Measurements from ENCODE around the gene DCAF5.
"Not testable (repeated sequence)": the region's sequence is repeated elsewhere in the genome, so short reads cannot be mapped to it uniquely, and the experiment has no call there.

The DCAF5 gene

DNA sequence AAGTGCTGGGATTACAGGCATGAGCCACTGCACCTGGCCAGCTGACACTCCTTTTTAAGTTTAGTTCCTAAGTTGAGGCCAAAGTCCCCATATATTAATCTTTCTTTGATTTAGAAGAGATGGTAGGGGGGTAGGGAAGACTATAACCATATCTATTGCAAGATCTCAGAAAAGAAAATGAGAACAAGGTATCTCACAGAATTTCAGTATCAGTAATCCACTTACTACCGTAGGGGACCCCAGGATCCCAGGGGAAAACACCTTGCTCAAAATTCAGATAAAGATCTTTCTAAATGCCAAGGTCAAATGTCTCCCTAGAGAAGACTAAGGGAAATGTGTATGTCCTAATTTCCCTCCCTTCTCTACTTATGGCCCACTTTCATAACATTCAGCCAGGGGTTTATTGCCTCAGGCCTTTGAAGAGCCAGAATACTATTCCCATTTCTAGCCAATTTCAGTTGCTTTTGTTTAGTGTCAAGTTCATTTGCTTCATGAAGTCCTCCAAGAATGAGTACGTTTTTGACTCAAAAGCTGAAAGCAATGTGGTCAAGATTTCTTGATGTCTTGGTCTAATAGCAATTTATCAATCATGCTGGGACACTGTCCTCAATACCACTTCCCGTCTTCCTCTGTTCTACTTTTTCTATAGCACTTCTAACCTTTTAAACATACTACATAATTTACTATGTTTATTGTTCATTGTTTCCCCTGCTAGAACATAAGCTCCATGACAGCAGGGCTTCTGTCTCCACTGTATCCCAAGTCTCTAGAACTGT lies 86.3 kb downstream of the DCAF5 start:
- DNase-seq, result no peak

DNA sequence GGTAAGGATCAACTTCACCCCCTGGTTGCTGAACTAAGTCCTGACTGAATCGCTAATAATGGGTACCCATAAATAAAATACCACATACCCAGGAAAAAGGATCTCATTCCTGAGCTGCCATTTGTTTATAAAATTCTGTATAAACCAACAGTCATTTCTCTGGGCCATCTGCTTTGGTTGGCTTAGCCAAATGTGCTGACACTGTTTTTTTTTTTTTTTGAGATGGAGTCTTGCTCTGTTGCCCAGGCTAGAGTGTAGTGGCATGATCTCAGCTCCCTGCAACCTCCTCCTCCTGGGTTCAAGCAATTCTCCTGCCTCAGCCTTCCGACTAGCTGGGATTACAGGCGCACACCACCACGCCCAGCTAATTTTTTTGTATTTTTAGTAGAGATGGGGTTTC lies 87.0 kb downstream of the DCAF5 start:
- DNase-seq, result not testable (repeated sequence)

DNA sequence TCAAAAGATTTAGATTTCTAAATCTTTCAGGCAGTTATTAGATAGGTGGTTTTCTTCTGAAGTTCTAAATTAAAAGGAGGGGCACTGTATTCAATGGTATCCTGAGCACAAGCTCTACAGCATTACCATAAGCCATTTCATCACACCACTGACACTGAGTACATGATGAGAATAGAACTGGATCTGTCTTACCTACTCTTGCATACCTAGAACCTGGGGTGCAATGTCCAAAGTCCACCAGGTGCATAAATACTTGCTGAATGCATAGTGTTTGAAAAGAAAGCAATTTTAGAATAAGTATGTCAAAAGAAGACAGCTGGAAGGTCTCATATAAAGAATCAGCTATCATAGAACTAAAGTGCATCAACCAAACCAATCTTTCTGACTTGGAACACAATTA lies 88.3 kb downstream of the DCAF5 start:
- no peak for DNase-seq

DNA sequence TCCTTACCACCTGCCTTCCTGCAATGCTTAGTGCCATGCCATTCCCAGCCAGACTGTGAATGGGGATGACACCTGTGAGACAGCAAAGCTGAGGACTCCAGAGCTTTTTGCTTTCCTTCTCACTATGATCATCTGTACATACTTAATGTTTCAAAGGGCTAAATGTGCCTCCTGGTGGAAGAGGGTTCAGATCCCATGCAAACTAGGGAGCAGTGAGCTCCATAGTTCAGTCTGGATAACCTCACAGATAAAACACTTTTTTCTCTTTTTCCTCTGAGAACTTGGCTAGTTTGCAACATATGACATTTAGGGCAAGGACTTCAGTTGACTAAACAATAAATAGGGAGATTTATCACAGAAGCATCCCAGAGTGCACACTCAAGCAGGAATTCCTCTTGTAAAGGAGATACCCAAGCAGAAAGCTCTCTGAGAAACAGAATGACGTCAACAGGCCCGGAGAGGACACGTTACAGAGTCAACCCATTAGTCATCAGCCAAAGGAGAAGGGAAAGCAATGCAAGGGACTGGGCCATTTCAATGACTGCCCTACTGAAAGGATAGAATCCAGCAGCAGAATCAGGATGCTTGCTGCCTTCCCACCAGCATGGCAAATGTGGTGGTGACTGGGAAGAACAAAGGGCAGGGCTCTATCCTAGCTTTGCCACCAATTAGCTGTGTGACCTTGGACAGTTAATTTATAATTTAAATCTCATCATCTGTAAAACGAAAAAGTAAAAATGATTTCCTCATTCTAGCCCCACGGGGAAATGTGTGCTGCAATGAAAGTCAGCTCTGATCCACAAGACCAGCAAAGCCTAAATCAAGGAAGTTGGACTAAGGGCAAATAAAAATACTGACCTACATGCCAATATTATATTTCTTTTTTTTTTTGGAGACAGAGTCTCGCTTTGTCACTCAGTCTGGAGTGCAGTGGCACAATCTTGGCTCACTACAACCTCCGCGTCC lies 93.0 kb downstream of the DCAF5 start:
- DNase-seq, result no peak

- DNase-seq, result no peak
These were observed 96.7 kb downstream of the DCAF5 start for GRCh38 chr14:69055999-69056788.

DNA sequence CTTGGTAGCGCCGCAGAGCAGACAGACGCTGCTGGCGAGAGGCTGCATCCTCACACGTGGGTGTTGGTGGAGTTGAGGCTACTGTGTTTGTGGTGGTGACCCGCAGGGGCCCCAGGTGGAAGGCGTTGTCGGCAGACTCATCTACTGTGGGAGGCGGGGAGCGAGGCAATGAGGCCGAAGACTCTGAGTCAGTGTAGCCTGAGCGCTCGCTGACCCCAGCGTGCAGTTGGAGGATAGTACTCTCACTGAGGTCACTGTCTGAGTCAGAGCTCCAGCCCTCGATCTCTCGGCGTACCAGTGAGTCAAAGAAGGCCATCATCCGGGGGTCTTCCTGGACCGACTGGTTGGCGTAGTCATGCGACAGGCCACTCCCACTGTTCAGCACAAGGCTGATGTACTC lies 97.8 kb downstream of the DCAF5 start:
- no peak for DNase-seq

GRCh38 chr14:69054030-69054429 lies 98.9 kb downstream of the DCAF5 start:
- no peak for DNase-seq

GRCh38 chr14:69052181-69052601 lies 100.7 kb downstream of the DCAF5 start:
- DNase-seq, result no peak

DNA sequence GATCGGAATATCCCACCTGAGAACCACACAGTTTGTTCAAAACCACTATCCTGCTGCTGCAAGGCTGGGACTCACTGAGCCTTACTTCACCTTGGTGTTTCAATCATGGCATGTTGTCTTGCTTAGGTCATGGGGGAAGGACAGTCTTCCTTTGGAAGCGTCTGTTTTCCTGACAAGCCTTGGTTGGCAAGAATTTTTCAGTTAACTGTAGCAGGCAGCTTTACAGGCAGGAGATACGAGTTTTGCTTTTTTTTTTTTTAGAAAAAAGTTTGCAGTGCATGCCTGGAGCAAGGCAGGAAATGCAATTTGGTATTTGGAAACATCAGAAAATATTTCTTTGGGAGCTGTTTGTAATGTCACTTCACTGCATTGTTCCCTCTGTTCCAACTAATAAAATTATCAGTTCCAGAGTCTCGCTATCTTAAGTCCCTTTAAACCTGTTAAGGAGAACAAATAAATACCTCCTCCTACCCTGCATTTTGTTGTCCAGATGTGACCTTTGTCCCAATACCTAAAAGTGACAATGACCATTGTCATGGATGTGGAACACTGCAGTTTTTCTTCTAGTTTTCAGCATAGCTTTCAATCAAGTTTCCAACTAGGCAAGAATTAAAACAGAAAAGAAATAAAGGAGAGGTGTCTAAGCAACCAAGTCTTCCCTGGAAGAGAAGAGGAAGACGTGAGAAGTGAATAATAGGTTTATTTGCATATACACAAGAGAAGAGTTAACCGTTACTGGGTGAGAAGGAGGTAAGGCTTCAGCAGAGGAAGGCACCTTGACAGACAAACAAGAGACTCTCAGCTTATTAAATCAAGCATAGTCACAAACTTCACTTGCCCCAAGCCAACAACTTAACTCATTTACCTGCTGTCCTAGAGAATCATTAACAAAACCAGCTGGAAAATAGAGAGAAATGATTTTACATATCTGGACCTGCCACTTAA lies 102.4 kb downstream of the DCAF5 start:
- DNase-seq, result no peak

GRCh38 chr14:69049675-69050074 lies 103.2 kb downstream of the DCAF5 start:
- DNase-seq, result no peak

- DNase-seq, result no peak
These were observed 104.5 kb downstream of the DCAF5 start for GRCh38 chr14:69048456-69048855.

DNA sequence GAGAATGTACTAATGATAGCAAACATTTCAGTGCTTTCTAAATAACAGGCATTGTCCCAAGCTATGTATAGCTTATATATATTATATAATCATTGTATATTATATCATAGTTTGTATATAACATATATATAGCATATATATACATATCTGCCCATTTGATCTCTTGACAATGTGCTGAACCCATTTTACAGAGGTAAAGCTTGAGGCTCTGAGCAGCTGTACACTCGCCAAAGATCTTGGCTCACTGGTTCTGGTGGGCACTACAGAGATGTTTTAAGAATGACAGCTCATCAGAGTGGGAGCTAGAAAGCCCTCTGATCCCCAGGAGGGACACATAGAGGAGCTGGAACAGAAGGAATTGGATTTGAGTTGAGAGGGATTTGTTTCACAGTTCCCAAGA lies 105.7 kb downstream of the DCAF5 start:
- DNase-seq, result no peak

DNA sequence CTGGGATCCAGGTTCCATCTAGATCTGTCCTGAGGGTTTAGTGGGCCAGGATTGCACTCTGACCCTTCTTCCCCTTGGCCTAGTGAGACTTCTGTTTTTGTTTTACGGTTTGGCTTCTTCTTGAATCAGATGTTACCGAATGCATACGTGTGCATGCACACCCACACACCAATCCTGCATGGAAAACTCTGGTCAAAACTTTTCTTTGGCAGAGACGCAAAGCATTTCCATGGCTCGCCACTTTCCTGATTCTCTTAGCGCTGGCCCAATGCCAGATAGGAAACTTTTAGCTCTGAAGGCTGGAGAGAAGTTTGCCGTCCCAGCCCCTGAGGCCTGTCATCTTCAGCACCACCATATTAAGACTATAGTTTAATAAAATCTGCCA lies 106.5 kb downstream of the DCAF5 start:
- DNase-seq, result no peak

DNA sequence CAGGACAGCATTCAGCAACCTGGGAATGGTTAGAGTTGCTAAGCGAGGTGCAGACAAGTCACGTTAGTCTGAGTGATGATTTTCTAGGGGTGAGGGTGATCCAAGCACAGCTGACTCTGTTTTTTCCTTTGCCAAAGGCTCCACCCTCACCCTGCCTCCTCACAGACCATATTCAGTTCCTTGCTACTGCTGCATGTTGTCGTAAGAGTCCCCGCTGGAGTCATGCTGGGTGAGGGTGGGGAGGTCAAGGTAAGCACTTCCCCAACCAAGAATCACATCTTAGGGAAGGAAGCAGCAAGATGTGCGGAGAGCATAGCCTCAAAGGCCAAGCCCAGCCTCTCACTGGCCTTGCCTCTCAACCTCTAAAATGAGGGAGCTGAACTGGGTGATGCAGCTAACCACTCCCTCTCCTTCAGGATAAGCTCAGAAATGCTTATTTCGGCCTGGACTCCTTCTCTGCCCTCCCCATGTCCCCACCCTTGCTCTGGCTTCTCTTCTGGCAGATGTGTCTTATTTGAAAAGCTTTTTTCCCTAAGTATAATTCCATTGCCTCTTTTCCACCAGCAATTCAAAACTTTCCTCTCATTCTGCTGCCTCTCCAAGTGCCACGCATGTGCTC lies 107.0 kb downstream of the DCAF5 start:
- no peak for DNase-seq

DNA sequence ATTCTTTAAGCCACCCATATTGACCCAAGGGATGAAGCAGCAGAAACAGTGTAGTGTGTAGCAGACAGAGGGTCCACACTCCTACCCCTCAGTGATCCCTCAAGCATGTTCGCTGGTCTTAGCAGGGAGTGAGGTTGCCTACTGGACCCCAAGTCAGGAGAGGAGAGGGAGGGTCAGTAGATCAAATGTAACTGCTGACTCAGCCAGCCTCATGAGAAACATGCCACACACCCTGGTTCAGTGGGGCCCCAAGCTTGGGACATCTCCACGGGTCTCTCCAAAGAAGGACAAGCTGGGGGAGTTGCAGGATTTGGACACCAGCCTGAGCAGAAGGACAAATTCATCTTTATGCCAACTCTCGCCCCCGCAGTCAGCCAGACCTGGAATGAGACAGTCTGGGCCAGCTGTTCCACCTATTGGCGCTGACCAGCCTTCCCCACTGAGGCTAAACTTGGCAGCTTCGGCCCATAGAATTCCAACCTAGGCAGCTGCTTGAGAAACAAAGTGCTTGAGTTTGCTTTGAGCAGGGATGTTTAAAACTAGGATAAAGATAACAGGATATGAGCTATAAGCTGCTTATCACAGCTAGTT lies 107.9 kb downstream of the DCAF5 start:
- DNase-seq, result no peak

GRCh38 chr14:69044296-69044695 lies 108.6 kb downstream of the DCAF5 start:
- no peak for DNase-seq

DNA sequence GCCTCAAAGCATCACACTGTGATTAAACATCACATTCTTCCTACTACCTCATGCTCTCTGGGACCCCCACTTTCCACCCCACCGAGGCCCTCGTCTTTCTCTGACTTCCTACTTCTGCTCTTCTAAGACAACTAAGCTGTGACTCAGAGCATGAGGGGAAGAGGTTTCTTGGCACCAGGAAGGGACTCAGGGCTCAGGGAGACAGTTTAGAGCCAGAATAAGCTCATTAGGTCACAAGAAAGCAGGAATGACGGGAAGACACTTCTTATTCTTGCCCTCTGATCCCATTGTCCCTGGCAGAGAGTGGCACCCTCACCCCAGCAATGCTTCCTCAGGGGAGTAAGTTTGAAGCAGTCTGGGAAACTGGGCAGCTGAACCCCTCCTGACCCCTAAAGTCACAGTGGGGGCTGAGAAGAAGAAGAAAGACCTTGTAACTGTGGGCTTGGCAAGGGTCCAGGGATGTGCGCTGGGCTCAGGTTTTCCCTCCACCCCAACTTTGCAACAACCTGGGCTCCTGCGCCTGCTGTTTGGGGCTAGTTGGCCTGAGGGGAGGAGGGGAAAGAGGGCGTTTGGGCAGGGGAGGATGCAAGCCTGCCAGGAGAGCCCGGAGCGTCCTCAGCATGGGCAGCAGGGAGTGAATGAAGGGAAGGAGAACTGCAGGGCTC lies 109.2 kb downstream of the DCAF5 start:
- DNase-seq, result no peak

DNA sequence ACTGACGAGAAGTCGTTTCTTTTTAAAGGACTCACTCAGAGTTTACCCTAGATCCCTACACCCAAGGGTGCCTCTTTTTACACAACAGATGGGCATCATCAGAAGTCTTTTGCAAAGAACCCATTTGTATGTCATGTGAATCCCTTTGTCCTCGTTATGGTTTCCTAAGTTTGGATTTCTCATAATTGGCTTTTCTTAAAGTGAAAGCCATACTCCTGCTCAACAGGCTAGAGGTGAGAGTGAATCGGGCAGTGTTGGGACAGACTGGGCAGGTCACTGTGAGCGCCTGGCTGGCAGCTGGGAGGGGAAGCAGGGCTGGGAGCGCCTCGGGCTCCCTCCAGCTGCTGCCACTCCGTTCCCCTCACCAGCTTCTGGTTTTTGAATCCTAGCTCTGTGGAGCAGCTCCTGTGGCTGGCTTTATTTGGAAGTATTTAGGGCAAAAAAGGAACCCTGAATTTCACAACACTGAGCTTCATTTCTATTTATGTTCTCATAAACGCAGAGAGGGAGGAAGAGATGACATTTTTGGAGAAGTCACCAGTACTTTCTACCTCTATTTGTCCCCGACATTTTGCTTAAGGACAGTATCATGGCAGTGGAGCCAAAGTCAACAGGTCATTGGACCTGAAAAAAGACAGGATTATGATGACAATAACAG lies 110.0 kb downstream of the DCAF5 start:
- no peak for DNase-seq

GRCh38 chr14:69042299-69042698 lies 110.6 kb downstream of the DCAF5 start:
- DNase-seq, result no peak

DNA sequence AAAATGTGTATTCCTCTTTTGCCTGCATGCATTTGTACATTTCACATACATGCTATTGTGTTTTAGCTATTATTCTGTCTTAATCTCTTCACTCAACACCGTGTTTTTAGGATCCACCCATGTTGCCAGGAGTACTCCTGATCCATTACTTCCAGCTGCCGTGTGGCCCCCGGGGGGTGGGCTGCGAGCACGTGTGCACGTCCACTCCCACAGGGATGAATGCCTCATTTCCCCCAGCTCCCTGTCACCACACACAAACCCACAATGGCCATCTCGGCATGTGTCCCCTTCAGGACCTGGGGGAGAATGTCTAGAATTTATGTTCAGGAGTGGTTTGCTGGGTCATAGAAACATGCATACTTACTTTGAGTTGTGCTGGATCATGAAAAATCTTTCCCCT lies 111.1 kb downstream of the DCAF5 start:
- DNase-seq, result no peak
